NT2/D1 (cell line): ENCODE data around the gene QRSL1.

Experiments
- DNase-seq: peaks from one replicate; pipeline ENCODE4 v3.0.0-alpha.2; 2011; ENCODE audit warnings: low read depth, low spot score
- H3K27me3 ChIP-seq: 2 replicates; pipeline ENCODE4 v1.6.0; 2011; ENCODE audit warnings: mild to moderate bottlenecking; ENCODE audit not compliant: insufficient read length, insufficient read depth
- H3K36me3 ChIP-seq: 2 replicates; pipeline ENCODE4 v1.6.1; 2011; ENCODE audit warnings: mild to moderate bottlenecking, low read length, mixed read lengths; ENCODE audit not compliant: insufficient read depth, insufficient read length
- H3K4me1 ChIP-seq: 2 replicates; pipeline ENCODE4 v1.5.1; 2011; ENCODE audit not compliant: insufficient read depth, insufficient read length
- H3K4me3 ChIP-seq: 2 replicates; pipeline ENCODE4 v1.5.1; 2011; ENCODE audit warnings: low read depth; ENCODE audit not compliant: insufficient read length
- H3K9ac ChIP-seq: 2 replicates; pipeline ENCODE4 v1.6.0; 2011; ENCODE audit warnings: low read depth; ENCODE audit not compliant: insufficient read length
- H3K9me3 ChIP-seq: 2 replicates; pipeline ENCODE4 v1.5.1; 2011; ENCODE audit warnings: mild to moderate bottlenecking, low read length; ENCODE audit not compliant: insufficient read depth
- SUZ12 ChIP-seq: IDR thresholded peaks from 2 replicates; pipeline ENCODE4 v1.6.1; 2011; ENCODE audit not compliant: insufficient read length, insufficient read depth; ENCODE audit errors: extremely low read depth
- YY1 ChIP-seq: IDR thresholded peaks from 2 replicates; pipeline ENCODE4 v1.6.1; 2011; ENCODE audit not compliant: insufficient read length, insufficient read depth
- ZNF274 ChIP-seq: IDR thresholded peaks from 2 replicates; pipeline ENCODE4 v1.6.1; 2011; ENCODE audit warnings: mild to moderate bottlenecking, low read depth, low read length

Gene QRSL1

GRCh38 chr6:106702046-106702445 is 72.7 kb downstream of the QRSL1 start:
- Histone ChIP-seq H3K4me3 (no peak overlapping the region), H3K4me1 (no peaks in the 10 kb centered on the region), H3K9me3 (peaks cover 16% of the 10 kb centered on the region), H3K27me3 (no peaks in the 10 kb centered on the region), H3K36me3 (no peaks in the 10 kb centered on the region), H3K9ac (no peak overlapping the region)
- no peak for TF ChIP-seq ZNF274
- TF ChIP-seq YY1, result no peak
- TF ChIP-seq SUZ12, result no peak
- DNase-seq, result no peak

- no peak for DNase-seq
- TF ChIP-seq SUZ12, result no peak
- no peak for TF ChIP-seq ZNF274
- no peak for TF ChIP-seq YY1
- Histone ChIP-seq H3K4me3 (no peak overlapping the region), H3K9me3 (peaks cover 16% of the 10 kb centered on the region), H3K4me1 (no peaks in the 10 kb centered on the region), H3K27me3 (no peaks in the 10 kb centered on the region), H3K9ac (no peak overlapping the region), H3K36me3 (no peaks in the 10 kb centered on the region)
Measured at GRCh38 chr6:106702451-106703110, 73.2 kb downstream of the QRSL1 start.

- Histone ChIP-seq H3K4me3 (no peak overlapping the region), H3K9me3 (peaks cover 16% of the 10 kb centered on the region), H3K4me1 (no peaks in the 10 kb centered on the region), H3K27me3 (no peaks in the 10 kb centered on the region), H3K36me3 (no peaks in the 10 kb centered on the region), H3K9ac (no peak overlapping the region)
- TF ChIP-seq YY1, result no peak
- TF ChIP-seq ZNF274, result no peak
- no peak for TF ChIP-seq SUZ12
- DNase-seq, result no peak
Measured at GRCh38 chr6:106704327-106704726, 74.9 kb downstream of the QRSL1 start.

- no peak for DNase-seq
- no peaks in the 10 kb centered on the region for H3K36me3 ChIP-seq
- H3K9me3 ChIP-seq, result peaks cover 16% of the 10 kb centered on the region
- no peaks in the 10 kb centered on the region for H3K4me1 ChIP-seq
- H3K27me3 ChIP-seq, result no peaks in the 10 kb centered on the region
- no peak for TF ChIP-seq YY1
- no peak for TF ChIP-seq SUZ12
- no peak for TF ChIP-seq ZNF274
- H3K9ac ChIP-seq, result no peak overlapping the region
- no peak overlapping the region for H3K4me3 ChIP-seq
Measured at GRCh38 chr6:106705156-106705555, 75.8 kb downstream of the QRSL1 start.

GRCh38 chr6:106710580-106710979 is 81.2 kb downstream of the QRSL1 start:
- DNase-seq, result no peak
- Histone ChIP-seq H3K27me3 (no peaks in the 10 kb centered on the region), H3K4me1 (no peaks in the 10 kb centered on the region), H3K9me3 (peaks cover 8% of the 10 kb centered on the region), H3K4me3 (no peak overlapping the region), H3K36me3 (no peaks in the 10 kb centered on the region), H3K9ac (no peak overlapping the region)
- TF ChIP-seq YY1, result no peak
- TF ChIP-seq ZNF274, result no peak
- no peak for TF ChIP-seq SUZ12

GRCh38 chr6:106714281-106714680 is 84.9 kb downstream of the QRSL1 start:
- Histone ChIP-seq H3K4me3 (no peak overlapping the region), H3K9me3 (no peaks in the 10 kb centered on the region), H3K36me3 (no peaks in the 10 kb centered on the region), H3K9ac (no peak overlapping the region), H3K4me1 (no peaks in the 10 kb centered on the region), H3K27me3 (no peaks in the 10 kb centered on the region)
- no peak for DNase-seq
- TF ChIP-seq ZNF274, result no peak
- no peak for TF ChIP-seq YY1
- TF ChIP-seq SUZ12, result no peak

GRCh38 chr6:106715922-106716321 is 86.5 kb downstream of the QRSL1 start:
- Histone ChIP-seq H3K9ac (no peak overlapping the region), H3K9me3 (no peaks in the 10 kb centered on the region), H3K4me1 (no peaks in the 10 kb centered on the region), H3K4me3 (no peak overlapping the region), H3K36me3 (no peaks in the 10 kb centered on the region), H3K27me3 (no peaks in the 10 kb centered on the region)
- TF ChIP-seq YY1 (no peak), SUZ12 (no peak), ZNF274 (no peak)
- no peak for DNase-seq
